ENCODE data around the gene OR2L13. TPM values are rescaled to one million over a fixed set of nuclear protein-coding genes. Genes with fewer than 3 reads are reported as not detected.
A peak's percentile ranks its signal among the peaks of the same experiment; 100 is the strongest.
"Not testable (repeated sequence)": the region's sequence is repeated elsewhere in the genome, so short reads cannot be mapped to it uniquely, and the experiment has no call there.

Gene OR2L13
- total and polyA plus RNA-seq, 8 donors = not detected

DNA sequence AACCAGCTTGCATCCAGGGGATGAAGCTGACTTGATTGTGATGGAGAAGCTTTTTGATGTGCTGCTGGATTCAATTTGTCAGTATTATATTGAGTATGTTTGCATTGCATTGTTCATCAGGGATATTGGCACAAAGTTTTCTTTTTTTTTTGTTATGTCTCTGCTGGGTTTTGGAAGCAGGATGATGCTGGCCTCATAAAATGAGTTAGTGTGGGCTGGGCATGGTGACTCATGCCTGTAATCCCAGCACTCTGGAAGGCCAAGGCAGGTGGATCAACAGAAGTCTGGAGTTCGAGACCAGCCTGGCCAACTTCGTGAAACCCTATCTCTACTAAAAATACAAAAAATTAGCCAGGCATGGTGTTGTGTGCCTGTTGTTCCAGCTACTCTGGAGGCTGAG is 39.7 kb upstream of the OR2L13 start:
- ATAC-seq (no peak), DNase-seq (no peak)
- no peak overlapping the region for H3K27ac ChIP-seq
- H3K27me3 ChIP-seq = no peaks in the 10 kb centered on the region
- H3K4me1 ChIP-seq = no peaks in the 10 kb centered on the region
- H3K36me3 ChIP-seq = no peaks in the 10 kb centered on the region
- intact Hi-C loops (cut with DNase I) = no loop called here
- H3K9me3 ChIP-seq = peaks cover 0 to 29% of the 10 kb centered on the region in 2 donors
- TF ChIP-seq, protein P1, sequence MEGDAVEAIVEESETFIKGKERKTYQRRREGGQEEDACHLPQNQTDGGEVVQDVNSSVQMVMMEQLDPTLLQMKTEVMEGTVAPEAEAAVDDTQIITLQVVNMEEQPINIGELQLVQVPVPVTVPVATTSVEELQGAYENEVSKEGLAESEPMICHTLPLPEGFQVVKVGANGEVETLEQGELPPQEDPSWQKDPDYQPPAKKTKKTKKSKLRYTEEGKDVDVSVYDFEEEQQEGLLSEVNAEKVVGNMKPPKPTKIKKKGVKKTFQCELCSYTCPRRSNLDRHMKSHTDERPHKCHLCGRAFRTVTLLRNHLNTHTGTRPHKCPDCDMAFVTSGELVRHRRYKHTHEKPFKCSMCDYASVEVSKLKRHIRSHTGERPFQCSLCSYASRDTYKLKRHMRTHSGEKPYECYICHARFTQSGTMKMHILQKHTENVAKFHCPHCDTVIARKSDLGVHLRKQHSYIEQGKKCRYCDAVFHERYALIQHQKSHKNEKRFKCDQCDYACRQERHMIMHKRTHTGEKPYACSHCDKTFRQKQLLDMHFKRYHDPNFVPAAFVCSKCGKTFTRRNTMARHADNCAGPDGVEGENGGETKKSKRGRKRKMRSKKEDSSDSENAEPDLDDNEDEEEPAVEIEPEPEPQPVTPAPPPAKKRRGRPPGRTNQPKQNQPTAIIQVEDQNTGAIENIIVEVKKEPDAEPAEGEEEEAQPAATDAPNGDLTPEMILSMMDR (IDR thresholded peaks at IDR 0.05) = no peak
- no peak overlapping the region for H3K4me3 ChIP-seq

DNA sequence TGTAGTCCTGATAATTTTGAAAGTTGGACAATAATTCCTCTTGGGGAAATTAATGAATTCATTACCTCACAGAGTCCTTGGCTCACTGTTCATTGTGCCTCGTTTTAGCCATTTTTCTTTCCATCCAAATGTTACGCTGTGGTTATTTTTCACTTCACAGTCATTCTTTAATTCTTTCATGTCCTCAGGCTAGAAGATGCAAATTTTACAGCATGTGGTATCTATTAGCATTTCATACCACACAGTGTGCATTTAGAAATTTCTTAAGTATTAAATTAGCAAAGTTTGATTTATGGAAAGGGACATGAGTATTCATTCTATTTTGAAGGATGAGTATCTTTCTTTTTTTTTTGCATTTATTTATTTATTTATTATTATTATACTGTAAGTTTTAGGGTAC is 29.9 kb upstream of the OR2L13 start:
- no peaks in the 10 kb centered on the region for H3K27me3 ChIP-seq
- H3K9me3 ChIP-seq = peaks cover 0 to 7% of the 10 kb centered on the region in 2 donors
- H3K27ac ChIP-seq = no peak overlapping the region
- no peak for ATAC-seq
- no peaks in the 10 kb centered on the region for H3K36me3 ChIP-seq
- H3K4me1 ChIP-seq = no peaks in the 10 kb centered on the region
- no peak for DNase-seq
- intact Hi-C loops (cut with DNase I) = no loop called here
- no peak overlapping the region for H3K4me3 ChIP-seq
- TF ChIP-seq, protein P1 (IDR thresholded peaks at IDR 0.05) = no peak

DNA sequence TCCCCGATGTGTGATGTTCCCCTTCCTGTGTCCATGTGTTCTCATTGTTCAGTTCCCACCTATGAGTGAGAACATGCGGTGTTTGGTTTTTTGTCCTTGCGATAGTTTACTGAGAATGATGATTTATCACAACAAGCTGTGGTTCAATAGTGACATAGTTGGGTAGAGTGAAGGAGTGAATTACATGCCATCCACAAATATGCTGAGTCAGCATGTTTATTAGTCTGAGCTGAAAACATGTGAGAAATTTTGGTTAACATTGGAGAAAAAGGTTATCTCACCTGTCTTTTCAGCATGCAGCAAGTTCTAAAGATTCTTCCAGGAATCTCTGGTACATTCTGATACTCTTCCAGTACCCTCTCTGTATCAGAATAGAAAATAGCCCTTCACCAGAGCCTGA is 29.4 kb upstream of the OR2L13 start:
- Histone ChIP-seq H3K36me3 (no peaks in the 10 kb centered on the region), H3K9me3 (peaks cover 0 to 7% of the 10 kb centered on the region in 2 donors), H3K27me3 (no peaks in the 10 kb centered on the region), H3K27ac (no peak overlapping the region), H3K4me3 (no peak overlapping the region), H3K4me1 (no peaks in the 10 kb centered on the region)
- no peak for ATAC-seq
- no peak for DNase-seq
- TF ChIP-seq, protein P1 (IDR thresholded peaks at IDR 0.05) = no peak
- intact Hi-C loops (cut with DNase I) = no loop called here

DNA sequence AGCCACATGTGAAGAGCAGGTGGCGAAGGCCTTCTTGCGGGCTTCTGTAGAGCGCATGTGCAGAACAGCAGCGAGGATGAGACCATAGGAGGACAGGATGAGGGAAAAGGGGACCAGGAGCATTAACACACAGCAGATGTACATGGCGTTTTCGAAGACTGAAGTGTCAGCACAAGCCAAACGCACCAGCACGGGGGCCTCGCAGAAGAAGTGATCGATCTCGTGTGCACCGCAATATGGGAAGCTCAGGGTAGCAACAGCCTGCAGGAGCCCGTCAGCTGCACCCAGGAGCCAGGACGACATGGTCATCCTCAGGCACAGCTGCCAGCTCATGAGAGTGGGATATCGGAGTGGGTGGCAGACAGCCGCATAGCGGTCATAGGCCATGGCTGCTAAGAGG is 11.1 kb upstream of the OR2L13 start:
- H3K9me3 ChIP-seq; H3K36me3 ChIP-seq; H3K4me3 ChIP-seq; intact Hi-C loops (cut with DNase I); H3K4me1 ChIP-seq; H3K27ac ChIP-seq; ATAC-seq; H3K27me3 ChIP-seq: not testable (repeated sequence)
- DNase-seq = peak in 1 of 4 donors; percentile 58

DNA sequence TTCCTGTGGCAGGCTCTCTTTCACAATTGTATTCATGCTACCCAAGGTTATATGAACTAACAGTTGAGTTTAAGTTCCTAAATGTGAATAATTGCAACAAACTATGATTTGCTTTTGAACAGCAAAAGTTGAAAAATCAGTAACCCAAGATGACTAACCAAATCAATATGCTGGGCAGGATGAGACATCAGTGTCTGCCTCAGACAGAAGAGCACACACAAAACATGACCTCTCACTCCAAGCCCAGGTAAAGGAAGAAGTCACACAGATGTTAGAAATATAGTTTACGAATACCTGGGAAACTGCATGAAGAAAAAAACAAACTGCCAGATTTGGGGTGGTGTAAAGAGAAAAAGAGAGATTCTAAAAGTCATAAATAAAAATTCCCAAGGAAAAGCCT is 3.5 kb downstream of the OR2L13 start:
- no peak overlapping the region for H3K27ac ChIP-seq
- TF ChIP-seq, protein P1 (IDR thresholded peaks at IDR 0.05) = no peak
- DNase-seq (no peak), ATAC-seq (no peak)
- no peak overlapping the region for H3K4me3 ChIP-seq
- no peaks in the 10 kb centered on the region for H3K9me3 ChIP-seq
- intact Hi-C loops (cut with DNase I) = no loop called here
- no peaks in the 10 kb centered on the region for H3K27me3 ChIP-seq
- H3K4me1 ChIP-seq = no peaks in the 10 kb centered on the region
- H3K36me3 ChIP-seq = no peaks in the 10 kb centered on the region

DNA sequence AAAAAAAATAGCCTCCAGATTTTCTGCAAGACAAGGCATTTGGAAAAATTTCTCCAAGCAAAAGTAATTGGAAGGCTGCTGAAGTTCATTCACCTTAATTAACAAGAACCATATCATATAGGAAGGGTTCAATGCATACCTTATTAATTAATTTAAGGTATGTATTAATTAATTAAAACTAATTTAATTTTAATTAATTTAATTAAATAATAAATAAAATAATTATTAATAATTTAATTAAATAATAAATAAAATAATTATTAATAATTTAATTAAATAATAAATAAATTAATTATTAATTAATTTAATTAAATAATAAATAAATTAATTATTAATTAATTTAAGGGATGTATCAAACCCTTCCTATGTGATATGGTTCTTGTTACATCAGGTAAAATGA is 7.9 kb downstream of the OR2L13 start:
- intact Hi-C loops (cut with DNase I) = no loop called here
- TF ChIP-seq, protein P1 (IDR thresholded peaks at IDR 0.05) = no peak

More for the DNA sequence above, 7.9 kb downstream of the OR2L13 start:
- no peak for ATAC-seq
- no peaks in the 10 kb centered on the region for H3K36me3 ChIP-seq
- no peaks in the 10 kb centered on the region for H3K27me3 ChIP-seq
- H3K4me3 ChIP-seq = no peak overlapping the region
- no peak overlapping the region for H3K27ac ChIP-seq
- DNase-seq = no peak
- peaks cover 0 to 22% of the 10 kb centered on the region in 2 donors for H3K9me3 ChIP-seq
- H3K4me1 ChIP-seq = no peaks in the 10 kb centered on the region

All from left lung (tissue), 10 donors.